NCI-H2227 treated with DMSO at 0.1 percent for 48 hours (cell line): ENCODE results near the gene ACOT2.

Experiments used
- DNase-seq: peaks from one replicate; lab custom pipeline; 2025; lab: John Stamatoyannopoulos, UW

Gene ACOT2

DNA sequence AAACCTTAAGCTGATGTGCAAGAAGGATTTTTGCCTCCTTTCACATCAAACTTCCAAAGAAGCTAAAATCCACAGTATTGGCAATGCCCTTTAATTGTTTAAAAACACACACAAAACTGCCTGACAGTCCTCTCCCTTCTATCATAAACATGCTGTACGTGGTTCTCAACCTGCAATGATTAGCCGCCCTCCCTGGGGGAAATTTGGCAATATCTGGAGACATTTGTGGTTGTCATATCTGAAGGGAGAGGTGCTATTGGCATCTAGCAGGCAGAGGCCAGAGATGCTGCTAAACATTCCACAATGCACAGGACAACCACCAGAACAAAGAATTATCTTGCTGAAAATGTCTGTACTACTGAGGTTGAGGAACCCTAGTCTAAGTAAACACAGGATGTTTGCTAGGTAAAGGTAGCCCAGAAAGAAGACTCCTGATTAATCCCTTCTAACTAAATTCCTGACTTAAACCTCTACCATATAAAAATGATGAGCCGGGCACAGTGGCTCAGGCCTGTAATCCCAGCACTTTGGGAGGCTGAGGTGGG is 44.5 kb downstream of the ACOT2 start:
- DNase-seq = no peak

DNA sequence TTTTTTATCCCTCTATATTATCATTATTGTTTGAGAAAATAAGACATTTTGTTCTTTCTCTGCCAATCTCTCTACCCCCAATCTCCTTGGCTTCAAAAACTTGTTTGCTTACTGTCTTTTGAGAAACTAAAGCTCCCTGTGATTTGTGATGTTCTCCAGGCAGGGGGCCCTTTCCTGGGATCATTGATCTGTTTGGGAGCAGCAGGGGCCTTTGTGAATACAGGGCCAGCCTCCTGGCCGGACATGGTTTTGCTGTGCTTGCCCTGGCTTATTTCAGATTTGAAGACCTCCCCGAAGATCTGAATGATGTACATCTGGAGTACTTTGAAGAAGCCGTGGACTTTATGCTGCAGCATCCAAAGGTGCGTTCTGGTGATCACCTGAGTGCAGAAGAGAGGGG is 47.8 kb downstream of the ACOT2 start:
- no peak for DNase-seq

DNA sequence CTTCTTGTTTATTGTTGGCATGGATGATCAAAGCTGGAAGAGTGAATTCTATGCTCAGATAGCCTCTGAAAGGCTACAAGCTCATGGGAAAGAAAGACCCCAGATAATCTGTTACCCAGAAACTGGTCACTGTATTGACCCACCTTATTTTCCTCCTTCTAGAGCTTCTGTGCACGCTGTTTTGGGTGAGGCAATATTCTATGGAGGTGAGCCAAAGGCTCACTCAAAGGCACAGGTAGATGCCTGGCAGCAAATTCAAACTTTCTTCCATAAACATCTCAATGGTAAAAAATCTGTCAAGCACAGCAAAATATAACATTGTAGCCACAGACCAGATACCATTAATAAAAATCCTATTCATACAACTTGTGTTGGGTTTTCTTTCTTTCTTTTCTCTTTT is 50.5 kb downstream of the ACOT2 start:
- DNase-seq = no peak

DNA sequence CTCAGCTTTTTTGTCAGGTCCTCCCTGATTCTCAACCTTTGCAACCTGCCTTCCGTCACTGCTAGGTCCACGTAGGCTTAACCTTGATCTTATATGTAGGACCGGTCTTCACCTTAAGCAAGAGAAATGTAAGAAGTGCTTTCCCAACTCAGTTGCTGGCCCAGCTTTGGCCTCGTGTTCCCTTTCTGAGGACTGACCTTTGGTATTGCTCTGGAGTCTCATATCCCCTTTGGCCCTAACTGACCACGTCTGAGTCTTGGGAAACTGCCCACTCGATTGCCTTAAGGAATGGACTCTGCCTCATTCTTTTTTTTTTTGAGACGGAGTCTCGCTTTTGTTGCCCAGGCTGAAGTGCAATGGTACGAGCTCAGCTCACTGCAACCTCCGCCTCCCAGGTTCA is 51.3 kb downstream of the ACOT2 start:
- no peak for DNase-seq

DNA sequence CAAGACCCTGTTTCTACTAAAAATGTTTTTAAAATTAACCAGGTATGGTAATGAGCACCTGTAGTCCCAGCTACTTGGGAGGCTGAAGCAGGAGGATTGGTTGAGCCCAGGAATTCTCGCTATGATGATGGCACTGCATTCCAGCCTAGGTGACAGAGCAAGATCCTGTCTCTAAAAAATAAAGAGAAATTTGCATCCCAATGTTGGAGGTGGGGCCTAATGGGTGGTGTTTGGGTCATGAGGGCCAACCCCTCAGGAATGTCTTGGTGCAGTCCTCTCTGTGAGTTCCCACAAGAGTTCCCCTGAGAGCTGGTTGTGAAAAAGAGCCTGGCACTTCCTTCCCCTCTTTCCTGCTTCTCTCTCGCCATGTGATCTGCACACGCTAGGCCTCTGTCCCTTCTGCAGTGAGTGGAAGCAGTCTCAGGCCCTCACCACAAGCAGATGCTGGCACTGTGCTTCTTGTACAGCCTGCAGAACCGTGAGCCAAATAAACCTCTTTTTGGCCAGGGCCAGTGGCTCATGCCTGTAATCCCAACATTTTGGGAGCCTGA is 54.6 kb downstream of the ACOT2 start:
- no peak for DNase-seq
